Measurements from ENCODE around the gene TSFM.

The TSFM gene

GRCh38 chr12:57741844-57742738, 40.5 kb upstream of the TSFM start:
- Histone ChIP-seq H3K27ac (peak overlapping the region; percentile 17), H3K4me2 (ENCODE audit: low read length) (no peak overlapping the region), H3K36me3 (ENCODE audit: control insufficient read depth, insufficient read depth, low read length) (no peaks in the 10 kb centered on the region), H3K4me3 (ENCODE audit: low read depth, low read length) (no peak overlapping the region), H3K4me1 (peaks cover 13% of the 10 kb centered on the region), H3K9ac (no peak overlapping the region), H3K27me3 (ENCODE audit: control insufficient read depth, insufficient read depth, low read length) (no peaks in the 10 kb centered on the region), H3K9me3 (ENCODE audit: control insufficient read depth, low read length) (no peaks in the 10 kb centered on the region), H2AFZ (no peak overlapping the region), H3K79me2 (no peaks in the 10 kb centered on the region)
- TF ChIP-seq CTCF (IDR thresholded peaks at IDR 0.05) = no peak

- Histone ChIP-seq H3K27me3 (ENCODE audit: control insufficient read depth, insufficient read depth, low read length) (no peaks in the 10 kb centered on the region), H2AFZ (peak overlapping the region; percentile 86), H3K4me2 (ENCODE audit: low read length) (no peak overlapping the region), H3K79me2 (no peaks in the 10 kb centered on the region), H3K36me3 (ENCODE audit: control insufficient read depth, insufficient read depth, low read length) (no peaks in the 10 kb centered on the region), H3K9me3 (ENCODE audit: control insufficient read depth, low read length) (no peaks in the 10 kb centered on the region), H3K4me3 (ENCODE audit: low read depth, low read length) (no peak overlapping the region), H3K9ac (no peak overlapping the region), H3K27ac (no peak overlapping the region), H3K4me1 (peaks cover 9% of the 10 kb centered on the region)
- no peak for TF ChIP-seq CTCF (IDR thresholded peaks at IDR 0.05)
Observed at GRCh38 chr12:57743769-57744168, 38.8 kb upstream of the TSFM start.

GRCh38 chr12:57744194-57744776, 38.3 kb upstream of the TSFM start:
- Histone ChIP-seq H3K4me3 (ENCODE audit: low read depth, low read length) (peak overlapping the region; percentile 97), H2AFZ (peak overlapping the region; percentile 86), H3K9ac (no peak overlapping the region), H3K79me2 (no peaks in the 10 kb centered on the region), H3K4me2 (ENCODE audit: low read length) (peak overlapping the region; percentile 53), H3K27me3 (ENCODE audit: control insufficient read depth, insufficient read depth, low read length) (no peaks in the 10 kb centered on the region), H3K36me3 (ENCODE audit: control insufficient read depth, insufficient read depth, low read length) (no peaks in the 10 kb centered on the region), H3K4me1 (peaks cover 9% of the 10 kb centered on the region), H3K27ac (peak overlapping the region; percentile 96), H3K9me3 (ENCODE audit: control insufficient read depth, low read length) (no peaks in the 10 kb centered on the region)
- no peak for TF ChIP-seq CTCF (IDR thresholded peaks at IDR 0.05)

GRCh38 chr12:57744777-57745484, 37.7 kb upstream of the TSFM start, which contains the start of gene TSPAN31:
TSPAN31 (plus strand) TSS chr12:57745039; CDS start chr12:57745155, 116 bp downstream.
- no peaks in the 10 kb centered on the region for H3K79me2 ChIP-seq
- peak within 1 kb of the TSS; percentile 94 for H3K9ac ChIP-seq
- H3K27ac ChIP-seq = peak within 1 kb of the TSS; percentile 96
- H3K4me3 ChIP-seq (ENCODE audit: low read depth, low read length) = peak within 1 kb of the TSS; percentile 97
- H3K9me3 ChIP-seq (ENCODE audit: control insufficient read depth, low read length) = no peaks in the 10 kb centered on the region
- peak; percentile 10 for TF ChIP-seq CTCF (IDR thresholded peaks at IDR 0.05)
- H3K27me3 ChIP-seq (ENCODE audit: control insufficient read depth, insufficient read depth, low read length) = no peaks in the 10 kb centered on the region
- H3K4me1 ChIP-seq = peaks cover 9% of the 10 kb centered on the region
- peak within 1 kb of the TSS; percentile 94 for H3K4me2 ChIP-seq (ENCODE audit: low read length)
- peak within 1 kb of the TSS; percentile 86 for H2AFZ ChIP-seq
- H3K36me3 ChIP-seq (ENCODE audit: control insufficient read depth, insufficient read depth, low read length) = no peaks in the 10 kb centered on the region

Measured in parathyroid adenoma (tissue), 2 donors.